HG03280 (cell line): ENCODE data around the gene GFOD2.
"Not testable (repeated sequence)": the region's sequence is repeated elsewhere in the genome, so short reads cannot be mapped to it uniquely, and the experiment has no call there.

ENCODE experiments used
- ATAC-seq: cut with Tn5 transposase; IDR thresholded peaks from one replicate; pipeline ENCODE4 v1.9.1; 2021; ENCODE audit warnings: mild to moderate bottlenecking, moderate library complexity; ENCODE audit not compliant: unreplicated experiment

The GFOD2 gene

GRCh38 chr16:67707210-67707609, 11.9 kb downstream of the GFOD2 start:
- ATAC-seq: no peak

- no peak for ATAC-seq
These were observed 15.0 kb downstream of the GFOD2 start for GRCh38 chr16:67704110-67704509.

- no peak for ATAC-seq
These were observed 15.5 kb downstream of the GFOD2 start for GRCh38 chr16:67703626-67704025.

GRCh38 chr16:67702130-67702529, 17.0 kb downstream of the GFOD2 start:
- ATAC-seq: no peak

GRCh38 chr16:67701420-67701819, 17.7 kb downstream of the GFOD2 start:
- no peak for ATAC-seq

GRCh38 chr16:67699265-67699664, 19.9 kb downstream of the GFOD2 start:
- no peak for ATAC-seq

- no peak for ATAC-seq
These were observed 21.5 kb downstream of the GFOD2 start for GRCh38 chr16:67697422-67698185.

GRCh38 chr16:67694611-67695010, 24.5 kb downstream of the GFOD2 start:
- ATAC-seq: no peak

- not testable (repeated sequence) for ATAC-seq
These were observed 25.4 kb downstream of the GFOD2 start for GRCh38 chr16:67693517-67694285.

GRCh38 chr16:67685388-67686112, 33.6 kb downstream of the GFOD2 start:
- ATAC-seq: no peak

- no peak for ATAC-seq
These were observed 35.3 kb downstream of the GFOD2 start for GRCh38 chr16:67683767-67684166.

GRCh38 chr16:67679935-67680897, 38.9 kb downstream of the GFOD2 start:
- ATAC-seq: no peak

GRCh38 chr16:67678354-67679023, 40.6 kb downstream of the GFOD2 start:
- no peak for ATAC-seq

- ATAC-seq: no peak
These were observed 41.4 kb downstream of the GFOD2 start for GRCh38 chr16:67677712-67678111.

- no peak for ATAC-seq
These were observed 42.2 kb downstream of the GFOD2 start for GRCh38 chr16:67676939-67677338.

GRCh38 chr16:67676516-67676915, 42.6 kb downstream of the GFOD2 start:
- ATAC-seq: no peak

GRCh38 chr16:67675999-67676398, 43.1 kb downstream of the GFOD2 start:
- ATAC-seq: no peak

GRCh38 chr16:67675579-67675935, 43.6 kb downstream of the GFOD2 start:
- no peak for ATAC-seq

GRCh38 chr16:67674851-67675578, 44.1 kb downstream of the GFOD2 start:
- no peak for ATAC-seq
